NCI-H524 treated with DMSO at 0.1 percent for 48 hours (cell line): ENCODE data around the gene SMIM10L2A.
"Not testable (repeated sequence)": the region's sequence is repeated elsewhere in the genome, so short reads cannot be mapped to it uniquely, and the experiment has no call there.

Experiments
- DNase-seq: peaks from one replicate; lab custom pipeline; 2025; lab: John Stamatoyannopoulos, UW

SMIM10L2A gene

DNA sequence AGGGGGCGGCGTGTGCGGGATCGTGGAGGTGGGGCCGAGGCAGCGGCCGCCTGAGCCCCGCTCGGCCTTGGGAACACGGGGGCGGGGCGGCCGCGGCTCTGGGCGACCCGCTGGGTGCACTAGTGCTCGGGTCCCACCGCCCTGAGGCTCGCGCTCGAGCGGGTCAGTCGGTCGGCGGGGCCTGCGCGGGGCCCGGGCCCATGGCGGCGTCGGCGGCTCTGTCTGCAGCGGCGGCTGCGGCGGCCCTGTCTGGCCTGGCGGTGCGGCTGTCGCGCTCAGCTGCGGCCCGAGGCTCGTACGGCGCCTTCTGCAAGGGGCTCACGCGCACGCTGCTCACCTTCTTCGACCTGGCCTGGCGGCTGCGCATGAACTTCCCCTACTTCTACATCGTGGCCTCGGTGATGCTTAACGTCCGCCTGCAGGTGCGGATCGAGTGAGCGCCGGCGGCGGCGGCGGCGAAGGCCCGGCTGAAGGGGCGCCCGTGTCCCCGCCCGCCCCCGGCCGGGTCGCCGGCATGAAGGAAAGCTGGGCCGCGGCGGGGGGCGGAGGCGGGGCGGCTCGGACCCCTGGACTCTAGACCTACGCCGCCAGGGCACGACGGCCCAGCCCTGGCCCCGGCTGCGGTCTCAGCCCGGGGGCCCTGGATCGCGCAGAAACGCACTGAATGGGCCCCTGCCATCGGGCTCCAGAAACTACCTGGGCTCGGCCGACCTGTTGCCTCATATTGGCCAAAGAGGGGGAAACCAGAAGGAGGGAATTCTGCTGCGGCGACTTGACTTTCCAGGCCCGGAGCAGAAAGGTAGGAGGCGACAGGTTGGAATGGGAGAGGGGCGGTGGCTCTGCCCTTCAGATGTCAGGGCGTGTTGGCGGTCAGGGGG, at the start of gene SMIM10L2A:
Gene SMIM10L2A, plus strand, starts transcription at position 13 of the 878 bp plus-strand sequence. Its CDS starts 188 bp downstream, at position 201.
- DNase-seq, result no peak

- no peak for DNase-seq
These were observed 48.4 kb upstream of the SMIM10L2A start for GRCh38 chrX:135373357-135373756.

GRCh38 chrX:135382260-135382659, 39.5 kb upstream of the SMIM10L2A start:
- DNase-seq, result no peak

DNA sequence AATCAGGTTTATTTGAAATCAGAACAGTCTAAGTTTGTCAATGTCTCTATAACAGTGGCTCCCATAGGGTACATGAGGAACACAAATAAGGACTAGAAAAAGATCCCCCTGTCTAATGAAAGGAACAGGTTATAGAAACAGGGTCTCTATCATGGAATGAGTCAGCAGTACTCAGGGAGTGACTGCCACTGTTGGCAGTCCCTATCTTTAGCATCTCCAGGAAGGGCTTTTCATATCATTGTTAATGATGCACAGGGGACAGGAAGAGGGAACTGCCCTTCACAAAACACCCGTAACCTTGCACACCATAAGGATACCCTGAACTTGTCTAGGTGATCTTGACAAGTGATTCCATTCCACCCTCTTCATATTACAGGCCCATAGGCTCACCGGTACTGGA, 38.5 kb upstream of the SMIM10L2A start:
- DNase-seq, result no peak

DNA sequence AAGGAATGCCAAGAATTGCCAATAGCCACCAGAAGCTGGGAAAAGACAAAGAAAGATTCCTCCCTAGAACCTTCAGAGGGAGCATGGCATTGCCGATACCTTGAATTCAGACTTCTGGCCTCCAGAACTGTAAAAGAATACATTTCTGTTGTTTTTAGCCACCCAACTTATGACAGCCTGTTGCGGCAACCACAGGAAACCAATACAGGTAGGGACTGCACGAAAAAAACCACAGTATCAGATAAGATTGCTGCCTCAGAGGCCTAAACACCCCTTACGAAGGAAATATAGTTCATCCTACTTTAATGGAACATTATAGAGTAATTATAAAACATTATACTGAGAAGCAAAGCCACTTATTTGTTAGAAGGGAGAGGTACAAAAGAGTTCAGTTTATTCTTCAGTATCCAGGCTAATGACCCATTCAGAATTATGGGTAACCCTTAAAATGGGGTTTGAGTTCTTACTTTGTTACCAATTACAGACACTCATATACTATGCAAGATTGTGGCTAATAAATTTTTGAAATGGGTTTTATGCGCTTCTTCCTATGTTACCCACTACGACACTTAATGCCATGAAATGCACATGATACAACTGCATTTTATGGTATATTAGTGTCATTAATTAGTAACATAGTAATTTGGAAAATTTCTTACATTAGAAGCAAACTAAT, 37.4 kb upstream of the SMIM10L2A start:
- DNase-seq, result no peak

DNA sequence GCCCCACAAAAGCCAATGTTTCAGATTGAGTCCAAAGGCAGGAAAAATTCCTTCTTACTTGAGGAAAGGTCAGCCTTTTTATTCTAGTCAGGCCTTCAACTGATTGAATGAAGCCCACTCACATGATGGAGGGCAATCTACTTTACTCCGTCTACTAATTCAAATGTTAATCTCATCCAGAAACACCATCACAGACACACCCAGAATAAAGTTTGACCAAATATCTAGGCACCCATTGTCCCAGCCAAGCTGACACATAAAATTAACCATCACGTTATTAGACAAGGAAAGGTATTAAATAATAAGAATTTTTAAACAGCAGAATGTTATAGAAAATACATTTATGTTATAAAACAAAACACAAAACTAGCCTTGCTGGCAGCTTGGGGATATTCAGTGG, 32.9 kb upstream of the SMIM10L2A start:
- DNase-seq, result no peak

DNA sequence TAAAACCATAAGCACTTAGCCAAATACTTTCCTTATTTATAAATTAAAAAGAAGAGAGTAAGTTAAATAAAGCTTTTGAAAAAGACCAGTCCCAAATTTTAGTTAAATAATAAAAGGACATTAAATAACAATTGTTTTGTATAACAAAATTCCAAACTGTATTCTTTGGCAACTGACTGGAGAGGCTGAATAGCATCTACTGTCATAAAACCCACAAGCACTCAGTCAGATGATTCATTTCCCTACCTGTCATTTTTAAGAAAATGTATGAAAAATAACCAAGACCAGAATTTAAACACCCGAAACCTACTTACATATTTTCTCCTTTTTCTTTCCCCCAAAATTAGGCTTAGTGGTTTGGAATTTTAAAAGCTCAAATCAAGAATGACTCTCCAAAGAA, 32.5 kb upstream of the SMIM10L2A start:
- DNase-seq, result no peak

DNA sequence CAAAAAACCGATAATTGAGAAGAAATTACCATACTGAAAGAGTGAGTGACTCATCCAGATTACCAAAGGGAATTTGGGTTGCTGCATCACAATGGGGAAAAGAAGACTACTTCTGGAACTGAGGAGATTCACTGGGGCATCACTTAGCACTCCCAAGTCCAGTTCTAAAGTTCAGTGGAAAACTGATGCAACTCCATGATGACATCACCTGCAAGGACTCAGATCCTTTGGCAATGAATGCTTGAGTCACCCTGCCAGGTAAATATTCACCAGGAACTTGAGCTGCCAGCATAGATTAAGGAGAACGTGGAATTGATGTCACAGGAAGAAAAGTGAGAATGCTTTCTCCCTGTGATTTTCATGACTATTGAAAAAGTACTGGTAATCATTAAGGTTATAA, 32.0 kb upstream of the SMIM10L2A start:
- DNase-seq, result no peak

GRCh38 chrX:135391734-135392133, 30.0 kb upstream of the SMIM10L2A start:
- no peak for DNase-seq

GRCh38 chrX:135393051-135393450, 28.7 kb upstream of the SMIM10L2A start:
- DNase-seq, result no peak

DNA sequence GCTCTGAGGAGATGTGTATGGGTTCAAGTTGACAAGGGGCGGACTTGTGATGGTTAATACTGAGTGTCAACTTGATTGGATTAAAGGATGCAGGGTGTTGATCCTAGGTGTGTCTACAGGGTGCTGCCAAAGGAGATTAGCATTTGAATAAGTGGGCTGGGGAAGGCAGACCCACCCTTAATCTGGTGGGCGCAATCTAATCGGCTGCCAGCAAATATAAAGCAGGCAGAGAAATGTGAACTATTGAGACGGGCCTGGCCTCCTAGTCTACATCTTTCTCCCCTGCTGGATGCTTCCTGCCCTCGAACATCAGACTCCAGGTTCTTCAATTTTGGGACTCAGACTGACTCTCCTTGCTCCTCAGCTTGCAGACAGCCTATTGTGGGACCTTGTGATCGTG, 26.7 kb upstream of the SMIM10L2A start:
- DNase-seq, result no peak

- DNase-seq, result no peak
These were observed 25.6 kb upstream of the SMIM10L2A start for GRCh38 chrX:135396109-135396508.

GRCh38 chrX:135396566-135396965, 25.2 kb upstream of the SMIM10L2A start:
- no peak for DNase-seq

DNA sequence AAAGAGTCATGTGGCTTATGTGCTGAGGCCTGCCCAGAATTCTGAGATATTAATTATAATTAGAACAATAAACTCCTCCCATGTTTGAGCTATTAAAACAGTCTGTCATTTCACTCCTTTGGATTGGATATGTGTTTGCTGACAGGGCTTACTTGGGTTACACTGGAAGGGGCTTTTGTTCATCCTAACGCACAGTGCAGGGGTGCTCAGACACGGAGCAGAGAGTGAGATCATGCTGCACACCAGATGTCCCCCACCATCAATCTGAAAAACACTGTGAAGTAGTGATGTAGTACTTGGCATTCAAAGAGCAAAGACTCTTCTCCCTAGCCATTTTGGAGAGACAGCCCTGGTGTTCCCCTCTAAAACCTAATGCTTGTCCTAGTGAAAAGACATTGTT, 24.1 kb upstream of the SMIM10L2A start:
- no peak for DNase-seq

GRCh38 chrX:135403374-135403773, 18.4 kb upstream of the SMIM10L2A start:
- DNase-seq, result no peak

DNA sequence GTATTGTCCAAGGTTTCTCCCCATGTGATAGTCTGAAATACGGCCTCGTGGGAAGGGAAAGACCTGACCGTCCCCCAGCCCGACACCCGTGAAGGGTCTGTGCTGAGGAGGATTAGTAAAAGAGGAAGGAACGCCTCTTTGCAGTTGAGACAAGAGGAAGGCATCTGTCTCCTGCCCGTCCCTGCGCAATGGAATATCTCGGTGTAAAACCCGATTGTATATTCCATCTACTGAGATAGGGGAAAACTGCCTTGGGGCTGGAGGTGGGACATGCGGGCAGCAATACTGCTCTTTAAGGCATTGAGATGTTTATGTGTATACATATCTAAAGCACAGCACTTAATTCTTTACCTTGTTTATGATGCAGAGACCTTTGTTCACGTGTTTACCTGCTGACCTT, 15.3 kb upstream of the SMIM10L2A start:
- DNase-seq, result not testable (repeated sequence)

- DNase-seq, result no peak
These were observed 12.9 kb upstream of the SMIM10L2A start for GRCh38 chrX:135408794-135409193.

GRCh38 chrX:135410861-135411627, 10.7 kb upstream of the SMIM10L2A start:
- no peak for DNase-seq

DNA sequence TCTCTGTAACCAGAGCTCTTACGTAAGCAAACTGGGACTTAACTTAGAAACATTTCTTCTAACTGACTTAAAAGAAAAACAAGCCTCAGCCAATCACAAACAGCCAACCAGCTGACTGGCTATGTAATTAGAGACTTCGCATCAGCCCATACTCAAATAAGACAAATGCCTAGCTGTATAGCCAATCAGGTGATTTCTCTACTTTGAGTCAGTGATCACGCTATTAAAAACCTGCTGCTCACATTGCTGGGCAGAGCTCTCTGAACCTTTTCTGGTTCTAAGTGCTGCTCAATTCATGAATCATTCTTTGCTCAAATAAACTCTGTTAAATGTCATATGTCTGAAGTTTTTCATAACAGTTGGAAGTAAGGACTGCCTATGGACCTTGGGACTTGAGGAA, 9.9 kb upstream of the SMIM10L2A start:
- no peak for DNase-seq

- DNase-seq, result no peak
These were observed 5.2 kb upstream of the SMIM10L2A start for GRCh38 chrX:135416546-135416945.

- no peak for DNase-seq
These were observed 913 bp upstream of the SMIM10L2A start for GRCh38 chrX:135420831-135421230.

DNA sequence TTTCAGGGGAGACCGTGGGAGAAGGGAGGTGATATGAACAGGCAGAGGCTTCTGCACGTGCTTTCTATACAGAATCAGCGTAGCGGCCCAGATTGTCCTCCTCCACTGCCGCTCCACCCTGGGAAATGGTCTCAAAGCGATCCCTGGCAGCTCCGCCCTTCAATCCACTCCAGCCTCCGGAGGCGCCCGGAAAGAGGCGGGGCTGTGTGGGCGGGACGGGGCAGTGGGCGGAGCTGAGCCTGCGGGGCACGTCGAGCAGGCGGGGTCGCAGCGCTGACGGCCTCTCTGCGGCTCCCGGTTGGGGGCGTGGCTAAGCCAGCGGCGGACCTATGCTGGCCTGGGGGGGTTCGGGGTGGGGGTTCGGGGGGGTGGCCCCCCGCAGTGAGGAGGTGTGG, 210 bp upstream of the SMIM10L2A start:
- peak; percentile 44 for DNase-seq

DNA sequence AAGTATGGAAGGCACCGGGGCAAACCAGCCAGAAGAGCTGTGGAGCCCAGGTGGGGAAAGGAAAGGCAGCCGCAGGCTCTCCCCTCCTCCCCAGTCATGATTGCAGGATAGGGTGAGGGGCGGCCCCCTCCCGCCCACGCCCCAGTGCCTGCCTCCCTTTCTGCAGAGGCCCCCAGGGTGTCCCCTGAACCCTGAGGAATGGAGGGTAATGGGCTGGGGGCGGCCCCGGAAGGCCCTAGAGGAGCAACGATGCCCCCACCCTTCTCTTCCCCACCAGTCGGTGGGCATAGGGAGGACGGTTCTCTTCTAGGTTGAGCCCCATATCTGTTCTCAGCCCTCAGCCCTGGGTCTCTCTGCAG, 1.0 kb downstream of the SMIM10L2A start:
- not testable (repeated sequence) for DNase-seq
